HepG2 (cell line): ENCODE results near the gene CAMKV. TPM values are rescaled to one million over a fixed set of nuclear protein-coding genes. Genes with fewer than 3 reads are reported as not detected.

ENCODE experiments used
- MAZ ChIP-seq, 2 experiments: sonication (generic) in 1 of 2; formaldehyde crosslinking in 1 of 2; IDR thresholded peaks; 2 replicates each; pipeline versions ENCODE4 v1.5.0 to v1.6.1; 2012 to 2020; ENCODE audit warnings: low read depth in 2 of 2, mild to moderate bottlenecking in 2 of 2, borderline replicate concordance in 1 of 2, improper control_type of control experiment in 1 of 2, low read length in 1 of 2, missing genetic modification reagents in 1 of 2, moderate library complexity in 1 of 2
- NFE2 ChIP-seq: sonication (generic); formaldehyde crosslinking; IDR thresholded peaks from 2 replicates; pipeline ENCODE4 v1.4.0; 2020; ENCODE audit warnings: missing genetic modification reagents
- NRL ChIP-seq: sonication (generic); formaldehyde crosslinking; IDR thresholded peaks from 2 replicates; pipeline ENCODE4 v1.5.0; 2020; ENCODE audit warnings: missing genetic modification reagents, mild to moderate bottlenecking, moderate library complexity, borderline replicate concordance
- ONECUT2 ChIP-seq: sonication (generic); formaldehyde crosslinking; IDR thresholded peaks from 2 replicates; pipeline ENCODE4 v1.4.0; 2020; ENCODE audit warnings: missing genetic modification reagents
- PREB ChIP-seq: sonication (generic); formaldehyde crosslinking; IDR thresholded peaks from 2 replicates; pipeline ENCODE4 v1.4.0; 2020; ENCODE audit warnings: missing genetic modification reagents
- RBM22 ChIP-seq: fragments of 200-400 bp; formaldehyde crosslinking; optimal IDR thresholded peaks from 2 replicates; pipeline ENCODE3; 2017; ENCODE audit warnings: mild to moderate bottlenecking, low read length, moderate library complexity
- TOE1 ChIP-seq: sonication (generic); formaldehyde crosslinking; IDR thresholded peaks from 2 replicates; pipeline ENCODE4 v1.4.0; 2020; ENCODE audit warnings: mild to moderate bottlenecking, missing genetic modification reagents
- ZNF251 ChIP-seq: sonication (generic); formaldehyde crosslinking; IDR thresholded peaks from 2 replicates; pipeline ENCODE4 v1.9.0; 2021; ENCODE audit warnings: mild to moderate bottlenecking, missing genetic modification reagents
- ZNF44 ChIP-seq: sonication (generic); formaldehyde crosslinking; IDR thresholded peaks from 2 replicates; pipeline ENCODE4 v1.5.1; 2020; ENCODE audit warnings: mild to moderate bottlenecking, missing genetic modification reagents
- ZNF512B ChIP-seq: sonication (generic); formaldehyde crosslinking; IDR thresholded peaks from 2 replicates; pipeline ENCODE4 v1.5.1; 2020; ENCODE audit warnings: missing genetic modification reagents, mild to moderate bottlenecking, borderline replicate concordance
- ZNF597 ChIP-seq: sonication (generic); formaldehyde crosslinking; IDR thresholded peaks from 2 replicates; pipeline ENCODE4 v1.5.0; 2020; ENCODE audit warnings: missing genetic modification reagents
- ZNF646 ChIP-seq: sonication (generic); formaldehyde crosslinking; IDR thresholded peaks from 2 replicates; pipeline ENCODE4 v1.9.0; 2021; ENCODE audit warnings: mild to moderate bottlenecking, missing genetic modification reagents
- ZNF710 ChIP-seq: sonication (generic); formaldehyde crosslinking; IDR thresholded peaks from 2 replicates; pipeline ENCODE4 v1.5.0; 2020; ENCODE audit warnings: mild to moderate bottlenecking, missing genetic modification reagents, borderline replicate concordance
- ZNF740 ChIP-seq: sonication (generic); formaldehyde crosslinking; IDR thresholded peaks from 2 replicates; pipeline ENCODE4 v1.4.0; 2020; ENCODE audit warnings: missing genetic modification reagents
- ZNF768 ChIP-seq: sonication (generic); formaldehyde crosslinking; IDR thresholded peaks from 2 replicates; pipeline ENCODE4 v1.4.0; 2020; ENCODE audit warnings: missing genetic modification reagents
- polyA plus RNA-seq, 8 experiments: library from polyadenylated mRNA; depleted of rRNA in 3 of 8; stranded (reverse) in 7 of 8; unstranded in 1 of 8; fragments of >200 nt; fragmentation: Illumina TruSeq in 4 of 8; extraction: Trizol in 4 of 8; gene quantifications; 2 replicates each; pipeline versions ENCODE4 v1.2.1 to v1.2.3, GENCODE V29; 2011 to 2016; ENCODE audit warnings: low read depth in 4 of 8, missing spikeins in 1 of 8, mixed read lengths in 1 of 8; ENCODE audit not compliant: insufficient read depth in 1 of 8
- total RNA-seq, 5 experiments: library from RNA; depleted of rRNA; stranded (reverse); fragments of >200 nt; fragmentation: Illumina TruSeq; extraction: Trizol; gene quantifications; 2 replicates each; pipeline ENCODE4 v1.2.3, GENCODE V29; 2016; ENCODE audit warnings: low read depth in 1 of 5

Gene CAMKV
- total and polyA plus RNA-seq, 2 of the 13 experiments (the other 11 are each of a cell fraction or from before 2014, with no cell fraction given) = 0.13 to 0.15 TPM

GRCh38 chr3:49873623-49874022, 3.9 kb upstream of the CAMKV start (continued):
- TF ChIP-seq ZNF646 (CRISPR knock-in tag) (no peak), TOE1 (no peak), PREB (CRISPR knock-in tag) (no peak), ZNF44 (CRISPR knock-in tag) (no peak), ZNF710 (CRISPR knock-in tag) (peak; percentile 49; the same call in 1 of the 2 replicates), MAZ (IDR thresholded peaks at IDR 0.05; ENCODE audit: borderline replicate concordance, low read depth, low read length) (no peak), MAZ (CRISPR knock-in tag; IDR thresholded peaks at IDR 0.05; ENCODE audit: low read depth) (peak; percentile 57), ZNF740 (CRISPR knock-in tag) (no peak), ONECUT2 (CRISPR knock-in tag) (no peak), ZNF768 (CRISPR knock-in tag) (0 out of 2 replicates have a peak, but pooled peaks have one; percentile 29), NFE2 (CRISPR knock-in tag) (no peak; the same call in 1 of the 2 replicates), ZNF597 (no peak), NRL (CRISPR knock-in tag) (no peak), RBM22 (no peak), ZNF512B (no peak), ZNF251 (CRISPR knock-in tag) (no peak)
